Measurements from ENCODE around the gene CDK10. TPM values are rescaled to one million over a fixed set of nuclear protein-coding genes. Genes with fewer than 3 reads are reported as not detected.
A peak's percentile ranks its signal among the peaks of the same experiment; 100 is the strongest.
"Not testable (repeated sequence)": the region's sequence is repeated elsewhere in the genome, so short reads cannot be mapped to it uniquely, and the experiment has no call there.

The CDK10 gene
- total RNA-seq, 1 donor from 2014 or later = 26.7 TPM

DNA sequence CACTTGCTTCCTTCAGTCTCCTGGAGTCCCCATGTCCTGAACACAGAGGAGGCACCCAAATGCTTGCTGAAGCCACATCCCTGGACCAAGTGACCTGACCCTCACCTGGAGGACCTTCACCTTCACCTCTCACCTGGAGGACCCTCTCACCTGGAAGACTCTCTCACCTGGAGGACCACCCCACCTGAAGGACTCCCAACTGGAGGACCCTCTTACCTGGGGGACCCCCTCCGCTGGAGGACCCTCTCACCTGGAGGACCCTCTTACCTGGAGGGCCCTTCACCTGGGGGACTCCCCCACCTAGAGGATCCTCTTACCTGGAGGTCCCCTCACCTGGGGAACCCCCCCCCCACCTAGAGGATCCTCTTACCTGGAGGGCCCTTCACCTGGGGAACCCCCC lies 573 bp upstream of the CDK10 start:
- intact Hi-C loops (cut with micrococcal nuclease) = no loop called here
- Histone ChIP-seq H3K4me3 (peak overlapping the region; percentile 95), H3K27ac (replicated peaks) (no peak overlapping the region), H3K36me3 (peaks cover 3% of the 10 kb centered on the region), H3K27me3 (ENCODE audit: low read depth) (no peaks in the 10 kb centered on the region), H3K9me3 (replicated peaks) (no peaks in the 10 kb centered on the region), H3K4me1 (peaks cover 21% of the 10 kb centered on the region)
- DNase-seq = no peak
- TF ChIP-seq CTCF (IDR thresholded peaks at IDR 0.05; ENCODE audit: borderline replicate concordance) = no peak

DNA sequence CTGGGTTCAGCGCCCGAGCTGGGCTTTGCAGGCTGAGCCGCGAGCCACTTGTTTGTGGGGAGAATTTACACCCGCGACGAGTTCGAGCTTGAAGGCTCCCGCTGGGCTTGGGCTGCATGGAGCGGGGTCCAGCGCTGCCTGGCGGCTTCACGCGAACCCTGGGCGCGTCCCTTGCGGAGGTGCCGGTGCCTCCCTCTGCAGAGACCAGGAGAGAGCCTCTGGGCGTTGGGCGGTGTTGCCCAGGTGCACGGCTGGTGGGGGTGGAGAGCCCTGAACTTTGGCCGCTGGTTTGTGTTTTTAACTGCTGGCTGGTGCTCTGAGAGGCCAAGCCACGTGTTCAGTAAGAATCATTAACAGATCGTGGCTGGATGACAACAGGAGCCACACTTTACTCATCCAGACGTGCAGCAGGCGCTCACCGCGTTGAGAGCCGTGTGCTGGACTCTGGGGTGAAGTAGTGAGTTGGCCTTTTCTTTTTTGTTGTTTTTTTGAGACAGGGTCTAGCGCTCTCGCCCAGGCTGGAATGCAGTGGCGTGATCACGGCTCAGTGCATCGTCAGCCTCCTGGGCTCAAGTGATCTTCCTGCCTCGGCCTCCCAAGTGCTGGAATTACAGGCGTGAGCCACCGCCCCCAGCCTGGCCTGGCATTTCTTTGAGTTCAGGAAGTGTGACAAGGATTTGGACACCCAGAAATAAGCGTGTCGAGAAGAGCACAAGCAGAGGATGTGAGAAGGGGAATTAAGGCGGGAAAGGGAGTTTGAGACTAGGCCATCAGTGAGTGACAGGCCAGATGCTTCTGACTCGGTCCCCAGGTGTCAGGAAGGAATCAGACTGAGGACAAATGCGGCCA lies 827 bp downstream of the CDK10 start:
- no peak for TF ChIP-seq CTCF (IDR thresholded peaks at IDR 0.05; ENCODE audit: borderline replicate concordance)
- Histone ChIP-seq H3K27ac (replicated peaks) (peak overlapping the region; percentile 94), H3K36me3 (peaks cover 15% of the 10 kb centered on the region), H3K27me3 (ENCODE audit: low read depth) (no peaks in the 10 kb centered on the region), H3K4me1 (peaks cover 21% of the 10 kb centered on the region), H3K9me3 (replicated peaks) (no peaks in the 10 kb centered on the region), H3K4me3 (peak overlapping the region; percentile 95)
- no peak for DNase-seq
- intact Hi-C loops (cut with micrococcal nuclease) = no loop called here

DNA sequence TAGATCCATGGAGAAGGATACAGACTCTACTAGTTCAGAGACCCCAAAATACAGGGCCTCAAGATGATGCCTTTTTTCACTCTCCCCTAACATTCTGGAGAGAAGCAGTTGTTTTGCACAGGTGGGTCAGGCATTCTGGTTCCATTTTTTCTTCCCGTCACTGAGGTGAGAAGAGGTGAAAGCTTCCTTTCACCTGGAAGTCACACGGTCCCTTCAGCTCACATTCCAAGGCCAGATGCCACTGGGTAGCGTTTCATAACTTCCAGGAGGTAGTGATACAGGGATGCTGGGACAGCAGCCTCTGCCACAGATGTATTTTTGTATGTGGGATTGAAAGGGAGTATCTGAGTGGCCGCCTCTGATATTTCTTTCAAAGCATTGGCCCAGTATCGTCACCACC lies 1.9 kb downstream of the CDK10 start:
- TF ChIP-seq CTCF (IDR thresholded peaks at IDR 0.05; ENCODE audit: borderline replicate concordance) = no peak
- intact Hi-C loops (cut with micrococcal nuclease) = no loop called here
- Histone ChIP-seq H3K27me3 (ENCODE audit: low read depth) (no peaks in the 10 kb centered on the region), H3K4me1 (peaks cover 21% of the 10 kb centered on the region), H3K4me3 (no peak overlapping the region), H3K36me3 (peaks cover 26% of the 10 kb centered on the region), H3K9me3 (replicated peaks) (no peaks in the 10 kb centered on the region), H3K27ac (replicated peaks) (no peak overlapping the region)
- DNase-seq = no peak

DNA sequence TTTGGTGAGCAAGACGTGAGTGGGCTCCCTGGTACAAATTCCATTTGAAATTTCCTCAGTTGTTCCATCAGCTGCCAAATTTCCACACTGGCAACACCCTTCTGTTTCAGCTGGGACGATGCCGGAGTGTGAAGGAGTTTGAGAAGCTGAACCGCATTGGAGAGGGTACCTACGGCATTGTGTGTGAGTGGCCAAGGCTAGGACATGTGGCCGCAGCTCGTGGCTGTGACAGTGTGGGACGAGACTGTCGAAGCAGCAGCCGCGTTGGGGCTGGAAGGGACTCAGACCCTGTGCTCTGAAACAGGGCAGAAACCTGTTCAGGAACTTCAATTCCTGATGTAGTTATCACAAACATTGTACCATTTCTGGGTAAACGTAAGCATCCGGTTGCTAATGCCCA lies 2.7 kb downstream of the CDK10 start:
- no peak overlapping the region for H3K4me3 ChIP-seq
- H3K27me3 ChIP-seq (ENCODE audit: low read depth) = no peaks in the 10 kb centered on the region
- TF ChIP-seq CTCF (IDR thresholded peaks at IDR 0.05; ENCODE audit: borderline replicate concordance) = no peak
- no peak overlapping the region for H3K27ac ChIP-seq (replicated peaks)
- peaks cover 34% of the 10 kb centered on the region for H3K36me3 ChIP-seq
- peaks cover 21% of the 10 kb centered on the region for H3K4me1 ChIP-seq
- no peak for DNase-seq
- no peaks in the 10 kb centered on the region for H3K9me3 ChIP-seq (replicated peaks)
- intact Hi-C loops (cut with micrococcal nuclease) = no loop called here

DNA sequence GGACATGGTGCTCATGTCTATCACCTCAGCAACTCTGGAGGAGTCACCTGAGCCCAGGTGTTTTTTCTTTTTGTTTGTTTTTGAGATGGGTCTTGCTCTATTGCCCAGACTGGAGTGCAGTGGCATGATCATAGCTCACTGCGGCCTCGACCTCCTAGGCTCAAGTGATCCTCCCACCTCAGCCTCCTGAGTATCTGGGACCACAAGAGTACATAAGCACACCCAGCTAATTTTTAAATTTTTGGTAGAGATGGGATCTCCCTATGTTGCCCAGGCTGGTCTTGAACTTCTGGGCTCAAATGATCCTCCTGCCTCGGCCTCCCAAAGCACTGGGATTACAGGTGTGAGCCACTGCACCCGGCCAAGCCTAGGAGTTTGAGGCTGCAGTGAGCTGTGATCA lies 3.1 kb downstream of the CDK10 start:
- peaks cover 37% of the 10 kb centered on the region for H3K36me3 ChIP-seq
- H3K27me3 ChIP-seq (ENCODE audit: low read depth); H3K9me3 ChIP-seq (replicated peaks); DNase-seq; intact Hi-C loops (cut with micrococcal nuclease); H3K4me3 ChIP-seq; H3K27ac ChIP-seq (replicated peaks): not testable (repeated sequence)
- H3K4me1 ChIP-seq = peaks cover 21% of the 10 kb centered on the region

GRCh38 chr16:89690392-89690901 lies 4.0 kb downstream of the CDK10 start:
- intact Hi-C loops (cut with micrococcal nuclease) = no loop called here
- Histone ChIP-seq H3K9me3 (replicated peaks) (no peaks in the 10 kb centered on the region), H3K36me3 (peaks cover 37% of the 10 kb centered on the region), H3K4me1 (peaks cover 21% of the 10 kb centered on the region), H3K27me3 (ENCODE audit: low read depth) (no peaks in the 10 kb centered on the region), H3K4me3 (no peak overlapping the region), H3K27ac (replicated peaks) (no peak overlapping the region)
- DNase-seq = no peak
- no peak for TF ChIP-seq CTCF (IDR thresholded peaks at IDR 0.05; ENCODE audit: borderline replicate concordance)
